ENCODE results near the gene AVP.
A peak's percentile ranks its signal among the peaks of the same experiment; 100 is the strongest.
"Not testable (repeated sequence)": the region's sequence is repeated elsewhere in the genome, so short reads cannot be mapped to it uniquely, and the experiment has no call there.

The AVP gene

DNA sequence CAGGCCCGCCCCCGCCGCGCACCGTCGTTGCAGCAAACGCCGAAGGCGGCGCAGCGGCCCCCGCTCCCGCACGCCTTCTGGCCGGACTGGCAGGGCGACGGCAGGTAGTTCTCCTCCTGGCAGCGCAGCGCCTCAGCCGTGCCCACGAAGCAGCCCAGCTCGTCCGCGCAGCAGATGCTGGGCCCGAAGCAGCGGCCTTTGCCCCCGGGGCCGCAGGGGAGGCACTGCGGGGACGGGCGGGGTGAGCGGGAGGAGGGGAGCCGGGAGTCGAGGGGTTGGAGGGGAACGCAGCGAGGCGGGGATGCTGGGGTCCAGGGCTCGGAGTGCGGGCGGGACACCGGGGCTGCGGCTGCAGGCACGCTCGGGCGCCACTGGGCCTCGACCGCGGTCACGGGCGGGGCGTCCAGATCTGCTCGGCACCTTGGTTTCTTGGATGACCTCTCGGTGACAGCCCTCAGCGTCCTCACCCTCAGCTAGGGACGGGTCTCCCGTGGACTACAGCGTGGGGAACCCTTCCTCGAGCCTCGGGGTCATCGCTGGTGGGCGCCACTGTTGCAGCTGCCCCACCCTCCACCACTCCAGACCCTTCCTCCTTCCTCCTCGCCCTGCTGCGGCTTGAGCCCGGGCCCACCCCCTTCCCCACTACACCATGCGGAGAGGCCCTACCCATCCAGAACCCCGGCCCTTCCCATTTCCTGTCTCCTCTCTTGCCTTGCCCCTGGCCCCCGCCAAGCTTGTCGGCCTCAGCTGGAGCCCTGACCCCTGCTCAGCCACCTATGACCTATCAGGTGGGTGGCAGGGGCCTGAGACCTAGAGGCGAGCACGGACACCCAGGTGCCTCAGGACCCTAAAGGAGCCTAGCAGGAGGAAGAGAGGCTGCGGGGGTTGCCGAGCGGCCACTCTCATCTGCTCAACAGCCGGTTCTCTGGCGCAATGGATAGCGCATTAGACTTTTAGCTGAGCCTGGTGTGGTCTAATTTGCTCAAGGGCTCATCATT lies 1.3 kb downstream of the AVP start:
- no peak for DNase-seq

DNA sequence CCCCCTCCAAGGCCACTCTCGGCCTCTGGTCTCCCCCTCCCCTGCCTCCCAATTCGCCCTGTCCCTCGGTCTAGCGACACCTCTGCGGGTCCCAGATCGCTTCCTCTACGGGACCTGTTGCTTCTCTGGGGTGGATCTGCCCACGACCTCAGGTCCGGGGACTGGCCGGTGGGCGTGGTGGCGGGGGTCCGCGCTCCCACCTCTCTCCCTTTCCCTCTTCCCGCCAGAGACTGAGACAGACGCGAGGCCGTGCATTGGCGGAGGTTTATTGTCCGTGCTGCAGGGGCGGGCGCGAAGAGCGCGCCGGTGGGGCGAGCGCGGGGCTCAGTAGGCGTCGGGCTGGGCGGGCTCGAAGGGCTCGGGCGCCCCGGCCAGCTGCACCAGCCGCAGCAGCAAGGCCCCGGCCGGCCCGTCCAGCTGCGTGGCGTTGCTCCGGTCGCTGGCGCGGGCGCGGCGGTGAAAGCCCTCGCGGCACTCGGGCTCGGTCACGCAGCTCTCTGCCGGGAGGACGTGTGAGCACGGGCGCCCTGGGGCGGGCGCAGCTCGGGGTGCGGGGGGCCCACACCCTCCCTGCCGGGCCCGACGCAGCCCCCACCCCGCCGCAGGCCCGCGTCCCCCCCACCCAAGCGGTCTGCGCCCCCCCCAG lies 2.1 kb downstream of the AVP start:
- no peak for DNase-seq

DNA sequence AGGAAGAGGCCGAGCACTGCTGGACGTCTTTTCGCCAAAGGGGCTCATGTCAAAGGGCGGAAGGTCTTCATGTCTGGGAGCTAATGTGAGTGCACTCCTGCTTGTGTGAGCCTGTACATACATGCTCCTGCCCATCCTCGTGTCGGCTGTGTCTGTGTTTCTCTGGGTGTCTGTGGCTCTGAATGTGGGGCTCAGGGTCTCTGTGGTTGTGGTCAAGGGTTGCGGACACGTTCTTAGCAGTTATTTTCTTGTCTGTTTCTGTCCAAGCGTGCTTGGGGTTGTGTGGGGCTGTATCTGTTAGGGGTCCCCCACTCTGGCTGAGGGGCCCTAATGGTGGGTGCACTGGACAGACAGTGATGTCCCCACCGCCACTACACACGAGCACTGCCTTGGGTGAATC lies 2.9 kb downstream of the AVP start:
- DNase-seq: no peak

DNA sequence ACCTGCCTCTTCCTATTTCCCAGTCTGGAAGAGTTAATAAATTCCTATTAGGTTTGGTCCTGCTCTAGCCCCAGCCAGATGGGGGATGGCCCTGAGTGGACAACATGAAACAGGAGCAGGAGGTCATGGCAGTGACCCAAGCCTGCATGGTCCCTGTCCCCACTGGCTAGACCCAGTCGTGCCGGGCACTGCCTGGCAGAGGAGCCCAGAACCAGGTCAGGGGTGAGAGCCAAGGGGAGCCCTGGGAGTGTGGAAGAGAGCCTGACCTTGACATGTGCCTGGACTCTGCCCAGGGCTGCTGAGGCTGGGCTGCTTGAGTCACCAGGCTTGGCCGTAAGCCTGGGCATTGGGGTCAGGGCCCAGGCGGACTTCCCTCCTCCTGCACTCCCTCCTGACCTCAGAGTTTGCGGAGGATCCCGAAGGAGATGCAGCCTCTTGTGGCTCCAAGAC lies 3.6 kb downstream of the AVP start:
- no peak for DNase-seq

DNA sequence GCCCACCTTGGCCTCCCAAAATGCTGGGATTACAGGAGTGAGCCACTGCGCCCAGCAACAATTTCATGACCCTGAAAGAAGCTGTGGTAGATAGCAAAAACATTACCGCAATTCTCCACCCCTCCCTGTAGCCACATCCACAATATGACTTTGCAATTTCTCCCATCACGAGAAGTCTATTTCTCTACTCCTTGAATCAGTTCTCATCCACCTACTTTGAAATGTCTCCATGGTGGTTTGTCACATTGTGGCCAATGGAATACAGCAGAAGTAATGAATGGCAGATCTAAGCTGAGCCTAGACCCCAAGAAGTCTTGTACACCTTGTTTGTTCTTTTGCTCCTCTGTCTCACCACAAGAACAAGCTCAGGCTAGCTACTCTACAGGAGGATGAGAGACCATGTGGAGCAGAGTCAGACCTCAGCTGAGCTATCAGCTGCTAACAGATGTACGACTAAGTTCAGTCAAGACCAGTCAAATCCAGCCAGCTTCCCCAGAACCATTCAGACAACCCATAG lies 6.8 kb downstream of the AVP start:
- peak; percentile 55 for DNase-seq

DNA sequence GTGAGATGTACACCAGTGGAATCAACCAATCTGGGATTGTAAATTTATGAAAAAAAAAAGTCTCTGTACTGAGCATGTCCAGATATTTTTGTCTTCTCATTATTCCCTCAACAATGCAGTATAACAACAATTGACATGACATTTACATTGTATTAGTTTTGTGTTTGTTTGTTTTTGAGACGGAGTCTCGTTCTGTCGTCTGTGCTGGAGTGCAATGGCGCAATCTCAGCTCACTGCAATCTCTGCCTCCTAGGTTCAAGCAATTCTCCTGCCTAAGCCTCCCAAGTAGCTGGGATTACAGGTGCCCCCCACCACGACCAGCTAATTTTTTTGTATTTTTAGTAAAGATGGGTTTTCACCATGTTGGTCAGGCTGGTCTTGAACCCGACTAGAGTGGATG lies 9.2 kb downstream of the AVP start:
- not testable (repeated sequence) for DNase-seq

DNA sequence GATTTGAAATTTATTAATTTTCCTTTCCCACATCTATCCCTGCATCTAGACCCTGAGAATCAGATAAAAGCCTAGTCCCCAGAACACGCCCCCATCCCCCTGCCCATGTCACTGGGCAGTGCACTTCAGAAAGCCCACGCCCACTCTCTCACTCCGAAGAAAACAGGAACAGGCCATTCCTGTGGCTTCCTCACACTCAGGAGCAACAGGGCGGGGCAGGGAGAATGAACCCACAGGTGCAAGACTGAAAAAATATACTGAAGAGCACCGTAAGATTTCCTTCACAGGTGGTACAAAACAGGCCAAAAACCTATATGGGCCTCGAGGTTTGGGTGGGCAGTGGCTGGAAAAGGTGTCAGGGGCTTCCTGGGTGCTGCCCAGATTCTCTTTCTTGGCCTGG lies 9.7 kb downstream of the AVP start:
- DNase-seq: no peak

DNA sequence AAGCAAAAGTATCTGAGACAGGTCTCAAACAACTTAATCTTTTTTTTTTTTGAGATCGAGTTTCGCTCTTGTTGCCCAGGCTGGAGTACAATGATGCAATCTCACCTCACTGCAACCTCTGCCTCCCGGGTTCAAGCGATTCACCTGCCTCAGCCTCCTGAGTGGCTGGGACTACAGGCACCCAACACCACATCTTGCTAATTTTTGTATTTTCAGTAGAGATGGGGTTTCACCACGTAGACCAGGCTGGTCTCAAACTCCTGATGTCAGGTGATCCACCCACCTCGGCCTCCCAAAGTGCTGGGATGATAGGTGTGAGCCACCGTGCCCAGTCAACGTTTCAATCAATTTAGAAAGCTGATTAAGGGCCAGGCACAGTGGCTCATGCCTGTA lies 11.3 kb downstream of the AVP start:
- DNase-seq: not testable (repeated sequence)

DNA sequence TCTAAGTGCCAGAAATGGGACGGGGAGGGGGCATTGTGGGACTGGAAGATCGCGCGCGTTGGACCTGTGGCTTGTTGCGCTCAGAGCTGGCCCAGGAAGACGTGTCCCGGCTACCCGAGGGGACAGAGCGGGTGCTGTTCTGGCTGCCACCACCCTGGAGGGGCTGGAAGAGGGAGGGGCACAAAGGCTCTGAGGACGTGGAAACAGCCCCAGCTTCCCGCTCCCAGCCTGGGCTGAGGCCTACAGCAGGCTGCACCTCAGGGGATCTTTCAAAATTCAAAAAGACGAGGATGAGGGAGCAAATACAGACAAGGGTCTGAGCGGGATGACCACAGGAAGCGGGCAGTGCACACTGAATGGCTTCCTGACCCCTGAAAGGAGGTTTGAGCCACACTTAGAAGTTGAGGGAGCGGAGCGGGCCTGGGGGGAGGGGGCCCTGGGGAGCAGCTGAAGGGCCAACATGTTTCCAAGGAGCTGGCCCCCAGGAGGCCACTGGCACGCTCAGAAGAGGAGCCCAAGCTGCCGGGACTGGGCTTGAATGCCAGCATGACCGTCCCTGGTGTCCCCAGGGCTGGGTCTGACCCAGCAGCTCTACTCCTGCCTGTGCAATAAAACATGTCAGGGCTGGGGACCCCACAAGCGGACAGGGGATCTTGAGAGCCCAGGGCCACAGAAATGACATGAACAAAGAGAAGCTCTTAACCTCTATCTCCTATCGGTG lies 11.8 kb downstream of the AVP start:
- no peak for DNase-seq

DNA sequence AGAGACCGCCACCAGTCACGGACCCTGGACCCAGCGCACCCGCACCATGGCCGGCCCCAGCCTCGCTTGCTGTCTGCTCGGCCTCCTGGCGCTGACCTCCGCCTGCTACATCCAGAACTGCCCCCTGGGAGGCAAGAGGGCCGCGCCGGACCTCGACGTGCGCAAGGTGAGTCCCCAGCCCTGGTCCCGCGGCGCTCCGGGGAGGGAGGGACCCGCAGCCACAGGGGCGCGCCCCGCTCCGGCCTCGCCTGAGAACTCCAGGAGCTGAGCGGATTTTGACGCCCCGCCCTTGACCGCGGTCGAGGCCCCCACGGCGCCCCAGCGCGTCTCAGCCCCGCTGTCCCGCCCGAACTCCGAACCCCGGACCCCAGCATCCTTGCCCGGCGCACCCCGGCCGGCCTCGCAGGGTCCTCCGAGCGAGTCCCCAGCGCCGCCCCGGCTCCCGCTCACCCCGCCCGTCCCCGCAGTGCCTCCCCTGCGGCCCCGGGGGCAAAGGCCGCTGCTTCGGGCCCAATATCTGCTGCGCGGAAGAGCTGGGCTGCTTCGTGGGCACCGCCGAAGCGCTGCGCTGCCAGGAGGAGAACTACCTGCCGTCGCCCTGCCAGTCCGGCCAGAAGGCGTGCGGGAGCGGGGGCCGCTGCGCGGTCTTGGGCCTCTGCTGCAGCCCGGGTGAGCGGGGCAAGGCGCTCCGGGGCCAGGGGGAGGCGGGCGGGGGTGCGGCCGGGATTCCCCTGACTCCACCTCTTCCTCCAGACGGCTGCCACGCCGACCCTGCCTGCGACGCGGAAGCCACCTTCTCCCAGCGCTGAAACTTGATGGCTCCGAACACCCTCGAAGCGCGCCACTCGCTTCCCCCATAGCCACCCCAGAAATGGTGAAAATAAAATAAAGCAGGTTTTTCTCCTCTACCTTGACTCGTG lies 12.7 kb downstream of the AVP start, which contains the start of gene OXT:
OXT (plus strand) TSS at position 11 of the 920 bp plus-strand sequence; CDS start at position 47, 36 bp downstream.
- DNase-seq: peak; percentile 27

DNA sequence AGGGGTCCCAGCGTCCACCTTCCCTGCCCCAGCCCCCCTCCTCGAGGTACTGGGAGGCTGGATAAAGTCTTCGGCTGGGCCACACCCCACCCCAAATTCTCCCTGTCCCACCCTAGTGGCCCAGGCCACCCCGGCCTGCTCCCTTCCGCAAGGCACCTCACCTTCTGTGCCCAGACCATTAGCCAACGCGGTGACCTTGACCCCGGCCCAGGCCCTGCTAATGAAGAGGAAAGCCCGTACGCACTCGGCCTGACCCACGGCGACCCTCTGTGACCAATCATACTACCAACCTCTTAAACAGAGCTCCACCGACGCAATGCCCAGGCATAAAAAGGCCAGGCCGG lies 13.3 kb downstream of the AVP start:
- no peak for DNase-seq

DNA sequence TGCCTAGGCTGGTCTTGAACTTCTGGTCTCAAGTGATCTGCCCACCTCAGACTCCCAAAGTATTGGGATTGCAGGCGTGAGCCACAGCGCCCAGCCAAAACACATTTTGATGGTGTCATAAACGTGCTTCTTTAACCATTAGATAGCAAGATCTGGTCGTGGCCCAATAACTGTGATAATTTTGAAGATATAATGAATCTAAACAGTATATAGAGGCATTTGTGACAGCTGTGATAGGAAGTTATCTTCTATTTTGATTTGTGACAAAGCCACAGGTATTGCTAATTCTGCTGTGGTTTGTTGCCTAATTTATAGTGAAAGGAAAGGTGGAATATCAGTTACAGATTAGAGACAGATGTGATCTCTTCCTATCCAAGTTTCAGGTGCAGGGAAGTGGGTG lies 13.8 kb downstream of the AVP start:
- DNase-seq: peak; percentile 25

DNA sequence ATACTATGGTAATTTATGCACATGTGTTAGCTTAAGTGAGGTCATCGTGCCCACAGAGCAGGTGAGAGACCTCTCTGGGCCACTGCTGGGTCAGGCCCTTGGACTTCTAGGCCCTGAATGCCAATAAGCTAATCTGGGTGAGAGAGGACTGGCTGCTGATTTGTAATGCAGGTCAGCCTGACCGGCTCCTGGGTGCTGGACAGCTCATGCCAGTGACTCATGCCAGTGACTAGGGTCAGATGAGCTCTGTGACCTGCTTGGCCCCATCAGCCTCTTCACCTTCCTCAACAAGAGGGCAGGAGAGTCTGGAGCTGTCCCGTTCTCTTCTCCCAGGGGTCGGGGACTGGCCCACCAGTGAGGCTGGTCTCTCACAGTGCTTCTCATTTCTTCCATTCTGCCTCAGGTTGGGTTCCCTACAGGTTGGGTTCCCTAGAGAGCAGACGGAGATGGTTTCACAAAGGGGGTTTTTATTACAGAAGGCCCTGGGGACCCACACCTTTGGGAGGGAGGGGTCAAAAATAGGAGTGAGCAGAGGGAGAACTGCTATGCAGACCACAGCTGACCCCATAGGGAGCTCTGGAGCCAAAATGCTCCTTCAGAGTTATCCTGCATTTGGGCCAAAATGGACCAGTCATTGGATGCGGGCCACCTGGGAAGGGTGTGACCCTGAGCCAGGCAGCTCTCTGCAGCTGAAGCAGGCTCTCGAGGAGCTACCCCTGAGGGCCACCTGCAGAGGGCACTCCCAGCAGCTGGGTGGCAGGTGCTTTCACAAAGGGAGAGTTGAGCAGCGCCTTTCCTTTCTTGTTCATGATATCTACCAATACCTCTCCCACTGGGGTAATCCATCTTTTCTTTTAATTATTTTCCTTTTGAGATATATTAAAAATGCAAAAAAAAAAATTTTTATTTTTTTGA lies 15.3 kb downstream of the AVP start:
- no peak for DNase-seq

DNA sequence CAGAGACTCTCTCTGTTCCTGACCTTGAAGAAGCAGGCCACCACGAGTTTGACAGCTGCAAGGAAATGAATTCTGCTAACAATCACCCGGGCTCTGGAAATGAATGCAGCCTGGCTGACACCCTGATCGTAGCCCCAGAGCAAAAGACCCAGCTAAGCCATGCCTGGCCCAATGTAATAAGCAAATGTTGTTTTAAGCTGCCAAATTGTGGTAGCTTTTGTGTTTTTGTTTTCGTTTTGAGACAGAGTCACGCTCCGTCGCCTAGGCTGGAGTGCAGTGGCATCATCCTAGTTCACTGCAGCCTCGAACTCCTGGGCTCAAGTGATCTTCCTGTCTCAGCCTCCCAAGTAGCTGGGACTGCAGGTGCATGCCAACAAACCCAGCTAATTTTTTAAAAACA lies 16.4 kb downstream of the AVP start:
- DNase-seq: no peak

DNA sequence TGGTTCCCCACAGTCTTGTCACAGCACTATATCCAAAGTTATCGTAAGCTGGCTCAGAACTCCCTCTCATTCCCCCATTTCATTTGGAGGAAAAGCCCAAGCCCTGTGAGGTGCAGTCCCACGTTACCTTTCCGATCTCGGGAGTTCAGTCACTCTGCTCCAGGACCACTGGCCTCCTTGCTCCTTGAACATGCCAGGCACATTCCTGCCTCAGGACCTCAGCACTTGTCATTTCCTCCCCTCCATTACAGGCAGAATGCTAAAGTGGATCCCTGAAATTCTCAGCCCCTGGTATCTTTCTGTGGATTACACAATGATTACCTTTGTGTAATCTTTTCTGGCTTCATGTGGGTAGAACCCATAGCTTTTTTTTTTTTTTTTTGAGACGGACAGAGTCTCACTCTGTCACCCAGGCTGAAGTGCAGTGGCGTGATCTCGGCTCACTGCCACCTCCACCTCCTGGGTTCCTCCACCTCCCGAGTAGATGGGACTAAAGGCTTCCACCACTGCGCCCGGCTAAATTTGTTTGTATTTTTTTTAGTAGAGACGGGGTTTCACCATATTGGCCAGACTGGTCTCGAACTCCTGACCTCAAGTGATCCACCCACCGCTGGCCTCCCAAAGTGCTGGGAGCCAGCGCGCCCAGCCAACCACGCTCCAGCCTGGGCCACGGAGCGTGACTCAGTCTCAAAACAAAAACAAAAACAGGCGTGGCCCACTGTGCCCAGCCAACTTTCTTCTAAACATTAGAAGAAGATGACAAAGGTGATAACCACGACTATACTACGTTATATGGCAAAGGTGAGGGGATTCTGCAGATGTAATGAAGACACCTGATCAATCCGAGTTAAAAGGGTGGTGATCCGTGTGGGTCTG lies 17.1 kb downstream of the AVP start:
- no peak for DNase-seq

DNA sequence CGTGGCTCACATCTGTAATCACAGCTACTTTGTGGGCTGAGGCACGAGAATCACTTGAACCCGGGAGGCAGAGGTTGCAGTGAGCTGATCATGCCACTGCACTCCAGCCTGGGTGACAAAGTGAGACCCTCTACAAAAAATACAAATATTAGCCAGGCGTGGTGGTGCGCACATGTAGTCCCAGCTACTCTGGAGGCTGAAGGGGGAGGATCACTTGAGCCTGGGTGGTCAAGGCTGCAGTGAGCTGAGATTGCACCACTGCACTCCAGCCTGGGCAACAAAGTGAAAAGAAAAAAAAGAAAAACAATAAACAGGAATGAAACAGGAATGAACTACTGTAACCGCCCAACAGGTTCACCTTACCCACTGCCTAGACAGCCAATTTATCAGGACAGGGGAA lies 20.4 kb downstream of the AVP start:
- DNase-seq: not testable (repeated sequence)

DNA sequence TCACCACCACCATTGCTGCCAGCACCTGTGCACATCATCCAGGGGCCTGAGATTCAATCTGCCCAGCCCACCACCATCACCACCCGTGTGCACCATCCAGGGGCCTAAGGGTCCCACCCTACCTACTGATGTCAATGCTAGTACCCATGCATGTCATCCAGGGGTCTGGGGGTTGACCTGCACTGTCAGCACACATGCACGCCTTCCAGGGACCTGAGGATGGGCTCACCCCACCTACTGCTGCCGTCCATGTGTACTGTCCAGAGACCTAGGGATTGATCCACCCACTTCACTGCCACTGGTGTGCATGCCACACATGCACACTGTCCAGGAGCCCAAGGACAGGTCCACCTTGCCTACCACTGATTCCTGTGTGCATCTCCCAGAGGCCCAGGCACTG lies 25.0 kb downstream of the AVP start:
- no peak for DNase-seq

DNA sequence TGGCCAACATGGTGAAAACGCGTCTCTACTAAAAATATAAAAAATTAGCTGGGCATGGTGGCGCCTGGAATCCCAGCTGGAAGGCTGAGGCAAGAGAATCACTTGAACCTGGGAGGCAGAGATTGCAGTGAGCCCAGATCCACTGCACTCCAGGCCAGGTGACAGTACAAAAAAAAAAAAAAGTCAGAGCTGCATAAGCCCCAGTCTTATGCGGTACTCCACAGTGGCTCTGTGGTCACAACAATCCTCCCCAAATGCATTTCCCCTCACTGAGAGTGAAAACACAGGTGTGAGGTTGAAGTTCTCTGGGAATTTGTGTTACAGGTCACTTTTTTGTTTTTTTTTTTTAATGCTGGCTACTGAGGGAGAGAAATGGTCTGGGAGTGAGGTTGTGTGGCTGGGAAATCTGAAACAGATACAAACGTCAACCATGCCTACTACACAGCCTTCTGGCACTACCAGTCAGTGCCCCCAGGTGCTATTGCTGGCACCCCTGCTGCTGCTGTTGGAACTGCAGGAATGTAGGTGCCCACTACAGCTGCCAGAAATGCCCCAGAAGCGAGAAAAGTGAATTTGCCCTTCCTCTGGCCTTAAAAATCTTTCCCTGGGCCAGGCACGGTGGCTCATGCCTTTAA lies 33.0 kb downstream of the AVP start:
- DNase-seq: no peak

All from GF-D8 (cell line).